Left ventricle myocardium inferior (tissue), 1 donor: ENCODE measurements around the gene DNAAF1. TPM values are rescaled to one million over a fixed set of nuclear protein-coding genes. Genes with fewer than 3 reads are reported as not detected.

Source experiments
- DNase-seq: peaks from one replicate; pipeline ENCODE4 v3.0.0-alpha.2; 2020
- H3K27ac ChIP-seq: fragments of 200-600 bp; replicated peaks from 2 replicates; pipeline ENCODE4 v1.8.0; 2021
- H3K27me3 ChIP-seq: fragments of 200-600 bp; 2 replicates; pipeline ENCODE4 v1.8.0; 2021; ENCODE audit warnings: low read depth
- H3K36me3 ChIP-seq: fragments of 200-600 bp; 2 replicates; pipeline ENCODE4 v1.8.0; 2021
- H3K4me1 ChIP-seq: fragments of 200-600 bp; 2 replicates; pipeline ENCODE4 v1.8.0; 2021
- H3K4me3 ChIP-seq: fragments of 200-600 bp; 2 replicates; pipeline ENCODE4 v1.8.0; 2021; ENCODE audit warnings: mild to moderate bottlenecking, moderate library complexity
- H3K9me3 ChIP-seq: fragments of 200-600 bp; replicated peaks from 2 replicates; pipeline ENCODE4 v1.8.0; 2021
- CTCF ChIP-seq: fragments of 200-600 bp; IDR thresholded peaks from 2 replicates; pipeline ENCODE4 v1.8.0; 2021; ENCODE audit warnings: antibody characterized with exemption, mild to moderate bottlenecking, borderline replicate concordance
- intact Hi-C: fragments of 100-400 bp; cut with micrococcal nuclease; formaldehyde crosslinking; loops from one replicate; pipeline ENCODE4 v1.11.0; 2022
- total RNA-seq: library from RNA; stranded (reverse); fragmentation: NEBNext Ultra II Directional; extraction: Animal tissue kit (Norgen Biotek cat#: 25700); gene quantifications from one replicate; pipeline ENCODE4 v1.2.1, GENCODE V29; 2021
- donor health status: DM: no; HTN: yes; CAD: no; lungs with severe emphysema.

The DNAAF1 gene
- total RNA-seq, 1 donor from 2014 or later = 0.14 TPM

DNA sequence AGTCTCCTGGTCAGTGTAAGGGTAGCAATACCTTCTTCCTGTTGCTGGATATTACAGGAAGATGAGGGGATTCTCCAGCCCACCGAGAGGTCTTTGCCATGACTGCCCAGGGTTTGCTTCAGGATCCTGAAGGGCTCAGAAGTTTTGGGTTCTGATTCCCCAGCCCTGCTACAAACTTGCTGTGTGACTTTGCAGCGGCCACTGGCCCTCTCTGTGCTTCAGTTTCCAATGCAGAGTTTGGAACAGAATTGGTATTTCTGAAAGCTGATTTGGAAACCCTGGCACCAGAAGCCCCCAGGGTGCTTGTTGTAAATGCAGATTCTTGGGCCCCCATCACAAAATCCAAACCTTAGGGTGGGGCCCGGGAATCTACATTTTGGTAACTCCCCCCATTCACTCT, 80.0 kb downstream of the DNAAF1 start:
- H3K27ac ChIP-seq = no peak overlapping the region
- TF ChIP-seq CTCF = no peak
- intact Hi-C loops = no loop called here
- no peak for DNase-seq
- no peak overlapping the region for H3K4me3 ChIP-seq
- no peaks in the 10 kb centered on the region for H3K9me3 ChIP-seq
- H3K36me3 ChIP-seq = no peaks in the 10 kb centered on the region
- peaks cover 3% of the 10 kb centered on the region for H3K27me3 ChIP-seq
- H3K4me1 ChIP-seq = peaks cover 18% of the 10 kb centered on the region

DNA sequence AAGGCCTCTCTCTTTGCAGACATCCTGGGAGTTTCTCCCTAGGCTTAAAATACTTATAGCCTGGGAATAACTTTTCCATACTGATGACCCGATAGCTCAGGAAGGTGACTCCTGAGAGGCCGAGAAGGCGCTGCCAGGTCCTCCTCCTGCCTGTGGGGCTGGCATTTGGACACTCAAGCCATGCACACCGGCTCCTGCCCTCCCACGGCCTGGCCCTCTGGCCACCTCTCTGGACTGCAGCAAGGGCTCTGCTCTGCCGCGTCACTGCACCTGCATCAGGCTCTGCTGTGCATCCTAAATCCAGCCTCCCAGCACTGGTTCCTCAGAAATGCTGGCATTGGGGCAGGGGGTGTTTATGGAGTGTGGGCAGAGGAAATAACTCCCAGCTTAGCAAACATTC, 80.5 kb downstream of the DNAAF1 start:
- H3K4me3 ChIP-seq = no peak overlapping the region
- TF ChIP-seq CTCF = no peak
- peaks cover 5% of the 10 kb centered on the region for H3K27me3 ChIP-seq
- H3K36me3 ChIP-seq = no peaks in the 10 kb centered on the region
- intact Hi-C loops = no loop called here
- DNase-seq = no peak
- H3K9me3 ChIP-seq = no peaks in the 10 kb centered on the region
- no peak overlapping the region for H3K27ac ChIP-seq
- peaks cover 18% of the 10 kb centered on the region for H3K4me1 ChIP-seq

DNA sequence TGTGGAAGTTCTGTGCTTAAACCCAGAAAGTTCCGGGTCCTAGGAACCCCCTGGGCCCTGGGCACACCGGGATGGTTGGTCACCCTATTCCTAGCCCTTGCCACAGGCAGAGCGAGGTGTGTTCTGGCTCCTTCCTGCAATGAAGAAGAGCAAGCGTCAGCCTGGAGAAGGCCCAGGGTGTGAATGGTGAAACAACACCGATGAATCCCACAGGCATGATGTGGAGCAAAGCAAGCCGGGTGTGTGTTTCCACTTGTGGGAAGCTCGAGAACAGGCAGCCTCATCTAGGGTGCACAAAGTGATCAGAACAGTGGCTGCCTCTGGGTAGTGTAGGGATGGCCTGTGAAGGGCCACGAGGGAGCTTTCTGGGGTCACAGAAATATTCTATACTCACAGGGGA, 80.9 kb downstream of the DNAAF1 start:
- no peak for TF ChIP-seq CTCF
- H3K4me1 ChIP-seq = peaks cover 18% of the 10 kb centered on the region
- DNase-seq = no peak
- no peak overlapping the region for H3K4me3 ChIP-seq
- H3K27me3 ChIP-seq = peaks cover 10% of the 10 kb centered on the region
- no peaks in the 10 kb centered on the region for H3K36me3 ChIP-seq
- H3K9me3 ChIP-seq = no peaks in the 10 kb centered on the region
- H3K27ac ChIP-seq = no peak overlapping the region
- intact Hi-C loops = no loop called here

Other genes with a start within 250 kb of the DNAAF1 start
- 50.4 TPM for gene MLYCD, start 246.2 kb upstream of the DNAAF1 start, total RNA-seq
- gene OSGIN1, start 192.1 kb upstream of the DNAAF1 start, total RNA-seq = 12.5 TPM
- 0.69 TPM for gene NECAB2, start 177.1 kb upstream of the DNAAF1 start, total RNA-seq
- gene SLC38A8, start 102.5 kb upstream of the DNAAF1 start, total RNA-seq = not detected
- 72.5 TPM for gene MBTPS1, start 28.4 kb upstream of the DNAAF1 start, total RNA-seq
- gene HSDL1, start 131 bp upstream of the DNAAF1 start, total RNA-seq = 23.8 TPM
- gene TAF1C, start 41.7 kb downstream of the DNAAF1 start, total RNA-seq = 29.0 TPM
- 0.52 TPM for gene ADAD2, start 45.8 kb downstream of the DNAAF1 start, total RNA-seq
- gene KCNG4, start 94.7 kb downstream of the DNAAF1 start, total RNA-seq = not detected
- 1.3 TPM for gene WFDC1, start 149.6 kb downstream of the DNAAF1 start, total RNA-seq
- not detected for gene ATP2C2, start 223.2 kb downstream of the DNAAF1 start, total RNA-seq